Measurements from ENCODE around the gene DDX10. TPM values are rescaled to one million over a fixed set of nuclear protein-coding genes. Genes with fewer than 3 reads are reported as not detected.

Gene DDX10
- total and polyA plus RNA-seq, 2 of the 8 experiments (the other 6 are each of a cell fraction or from before 2014, with no cell fraction given) = 49.2 to 52.2 TPM

GRCh38 chr11:108877178-108877577 lies 212.3 kb downstream of the DDX10 start (continued):
- TF ChIP-seq, protein P1, sequence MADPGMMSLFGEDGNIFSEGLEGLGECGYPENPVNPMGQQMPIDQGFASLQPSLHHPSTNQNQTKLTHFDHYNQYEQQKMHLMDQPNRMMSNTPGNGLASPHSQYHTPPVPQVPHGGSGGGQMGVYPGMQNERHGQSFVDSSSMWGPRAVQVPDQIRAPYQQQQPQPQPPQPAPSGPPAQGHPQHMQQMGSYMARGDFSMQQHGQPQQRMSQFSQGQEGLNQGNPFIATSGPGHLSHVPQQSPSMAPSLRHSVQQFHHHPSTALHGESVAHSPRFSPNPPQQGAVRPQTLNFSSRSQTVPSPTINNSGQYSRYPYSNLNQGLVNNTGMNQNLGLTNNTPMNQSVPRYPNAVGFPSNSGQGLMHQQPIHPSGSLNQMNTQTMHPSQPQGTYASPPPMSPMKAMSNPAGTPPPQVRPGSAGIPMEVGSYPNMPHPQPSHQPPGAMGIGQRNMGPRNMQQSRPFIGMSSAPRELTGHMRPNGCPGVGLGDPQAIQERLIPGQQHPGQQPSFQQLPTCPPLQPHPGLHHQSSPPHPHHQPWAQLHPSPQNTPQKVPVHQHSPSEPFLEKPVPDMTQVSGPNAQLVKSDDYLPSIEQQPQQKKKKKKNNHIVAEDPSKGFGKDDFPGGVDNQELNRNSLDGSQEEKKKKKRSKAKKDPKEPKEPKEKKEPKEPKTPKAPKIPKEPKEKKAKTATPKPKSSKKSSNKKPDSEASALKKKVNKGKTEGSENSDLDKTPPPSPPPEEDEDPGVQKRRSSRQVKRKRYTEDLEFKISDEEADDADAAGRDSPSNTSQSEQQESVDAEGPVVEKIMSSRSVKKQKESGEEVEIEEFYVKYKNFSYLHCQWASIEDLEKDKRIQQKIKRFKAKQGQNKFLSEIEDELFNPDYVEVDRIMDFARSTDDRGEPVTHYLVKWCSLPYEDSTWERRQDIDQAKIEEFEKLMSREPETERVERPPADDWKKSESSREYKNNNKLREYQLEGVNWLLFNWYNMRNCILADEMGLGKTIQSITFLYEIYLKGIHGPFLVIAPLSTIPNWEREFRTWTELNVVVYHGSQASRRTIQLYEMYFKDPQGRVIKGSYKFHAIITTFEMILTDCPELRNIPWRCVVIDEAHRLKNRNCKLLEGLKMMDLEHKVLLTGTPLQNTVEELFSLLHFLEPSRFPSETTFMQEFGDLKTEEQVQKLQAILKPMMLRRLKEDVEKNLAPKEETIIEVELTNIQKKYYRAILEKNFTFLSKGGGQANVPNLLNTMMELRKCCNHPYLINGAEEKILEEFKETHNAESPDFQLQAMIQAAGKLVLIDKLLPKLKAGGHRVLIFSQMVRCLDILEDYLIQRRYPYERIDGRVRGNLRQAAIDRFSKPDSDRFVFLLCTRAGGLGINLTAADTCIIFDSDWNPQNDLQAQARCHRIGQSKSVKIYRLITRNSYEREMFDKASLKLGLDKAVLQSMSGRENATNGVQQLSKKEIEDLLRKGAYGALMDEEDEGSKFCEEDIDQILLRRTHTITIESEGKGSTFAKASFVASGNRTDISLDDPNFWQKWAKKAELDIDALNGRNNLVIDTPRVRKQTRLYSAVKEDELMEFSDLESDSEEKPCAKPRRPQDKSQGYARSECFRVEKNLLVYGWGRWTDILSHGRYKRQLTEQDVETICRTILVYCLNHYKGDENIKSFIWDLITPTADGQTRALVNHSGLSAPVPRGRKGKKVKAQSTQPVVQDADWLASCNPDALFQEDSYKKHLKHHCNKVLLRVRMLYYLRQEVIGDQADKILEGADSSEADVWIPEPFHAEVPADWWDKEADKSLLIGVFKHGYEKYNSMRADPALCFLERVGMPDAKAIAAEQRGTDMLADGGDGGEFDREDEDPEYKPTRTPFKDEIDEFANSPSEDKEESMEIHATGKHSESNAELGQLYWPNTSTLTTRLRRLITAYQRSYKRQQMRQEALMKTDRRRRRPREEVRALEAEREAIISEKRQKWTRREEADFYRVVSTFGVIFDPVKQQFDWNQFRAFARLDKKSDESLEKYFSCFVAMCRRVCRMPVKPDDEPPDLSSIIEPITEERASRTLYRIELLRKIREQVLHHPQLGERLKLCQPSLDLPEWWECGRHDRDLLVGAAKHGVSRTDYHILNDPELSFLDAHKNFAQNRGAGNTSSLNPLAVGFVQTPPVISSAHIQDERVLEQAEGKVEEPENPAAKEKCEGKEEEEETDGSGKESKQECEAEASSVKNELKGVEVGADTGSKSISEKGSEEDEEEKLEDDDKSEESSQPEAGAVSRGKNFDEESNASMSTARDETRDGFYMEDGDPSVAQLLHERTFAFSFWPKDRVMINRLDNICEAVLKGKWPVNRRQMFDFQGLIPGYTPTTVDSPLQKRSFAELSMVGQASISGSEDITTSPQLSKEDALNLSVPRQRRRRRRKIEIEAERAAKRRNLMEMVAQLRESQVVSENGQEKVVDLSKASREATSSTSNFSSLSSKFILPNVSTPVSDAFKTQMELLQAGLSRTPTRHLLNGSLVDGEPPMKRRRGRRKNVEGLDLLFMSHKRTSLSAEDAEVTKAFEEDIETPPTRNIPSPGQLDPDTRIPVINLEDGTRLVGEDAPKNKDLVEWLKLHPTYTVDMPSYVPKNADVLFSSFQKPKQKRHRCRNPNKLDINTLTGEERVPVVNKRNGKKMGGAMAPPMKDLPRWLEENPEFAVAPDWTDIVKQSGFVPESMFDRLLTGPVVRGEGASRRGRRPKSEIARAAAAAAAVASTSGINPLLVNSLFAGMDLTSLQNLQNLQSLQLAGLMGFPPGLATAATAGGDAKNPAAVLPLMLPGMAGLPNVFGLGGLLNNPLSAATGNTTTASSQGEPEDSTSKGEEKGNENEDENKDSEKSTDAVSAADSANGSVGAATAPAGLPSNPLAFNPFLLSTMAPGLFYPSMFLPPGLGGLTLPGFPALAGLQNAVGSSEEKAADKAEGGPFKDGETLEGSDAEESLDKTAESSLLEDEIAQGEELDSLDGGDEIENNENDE (IDR thresholded peaks at IDR 0.05; ENCODE audit: insufficient replicate concordance, low read length) = no peak
- TF ChIP-seq FOSL1 (IDR thresholded peaks at IDR 0.05; ENCODE audit: insufficient read depth, low read depth, low read length) = no peak
- TF ChIP-seq NRF1 (IDR thresholded peaks at IDR 0.05; ENCODE audit: low read depth, low read length) = no peak
- no peak for TF ChIP-seq RNF2 (IDR thresholded peaks at IDR 0.05; ENCODE audit: borderline replicate concordance, low read depth, low read length, missing control alignments, poor library complexity, severe bottlenecking)
- no peak for TF ChIP-seq SUZ12 (IDR thresholded peaks at IDR 0.05; ENCODE audit: low read length)
- TF ChIP-seq PHF8 (conservative IDR thresholded peaks at IDR 0.05; ENCODE audit: low read depth, low read length) = no peak
- TF ChIP-seq MAFK (IDR thresholded peaks at IDR 0.05; ENCODE audit: low read depth, low read length) = no peak
- TF ChIP-seq SP4 (IDR thresholded peaks at IDR 0.05; ENCODE audit: low read length) = no peak
- TF ChIP-seq BCL11A (IDR thresholded peaks at IDR 0.05; ENCODE audit: low read depth in 2 of 2, low read length in 2 of 2) = no peak
- TF ChIP-seq EZH2 (IDR thresholded peaks at IDR 0.05; ENCODE audit: low read depth, low read length, severe bottlenecking) = no peak
- no peak for TF ChIP-seq GABPA (IDR thresholded peaks at IDR 0.05; ENCODE audit: borderline replicate concordance, insufficient read depth, low read length)
- TF ChIP-seq JUN (IDR thresholded peaks at IDR 0.05; ENCODE audit: low read depth, low read length) = no peak

Data from H1 (cell line).